Measurements from ENCODE around the gene PLXNA4.

PLXNA4 gene

GRCh38 chr7:132280335-132280734, 295.9 kb downstream of the PLXNA4 start:
- Histone ChIP-seq H3K27me3 (replicated peaks) (no peaks in the 10 kb centered on the region), H3K36me3 (replicated peaks) (no peaks in the 10 kb centered on the region), H3K4me3 (ENCODE audit: low read depth, low read length) (no peak overlapping the region), H3K27ac (no peak overlapping the region)
- in situ Hi-C loops (cut with HindIII; ENCODE audit: low pct_ligation_motif_present, low sequenced_read_pairs), result no loop called here
- DNase-seq, result no peak
- no peak for TF ChIP-seq CTCF (IDR thresholded peaks at IDR 0.05; ENCODE audit: low read depth, low read length, missing control alignments)

- Histone ChIP-seq H3K27ac (no peak overlapping the region), H3K36me3 (replicated peaks) (no peaks in the 10 kb centered on the region), H3K27me3 (replicated peaks) (no peaks in the 10 kb centered on the region), H3K4me3 (ENCODE audit: low read depth, low read length) (no peak overlapping the region)
- no peak for TF ChIP-seq CTCF (IDR thresholded peaks at IDR 0.05; ENCODE audit: low read depth, low read length, missing control alignments)
- DNase-seq, result no peak
- in situ Hi-C loops (cut with HindIII; ENCODE audit: low pct_ligation_motif_present, low sequenced_read_pairs), result no loop called here
Observed at GRCh38 chr7:132279718-132280117, 296.6 kb downstream of the PLXNA4 start.

- DNase-seq, result peak; percentile 19
- H3K27me3 ChIP-seq (replicated peaks), result no peaks in the 10 kb centered on the region
- in situ Hi-C loops (cut with HindIII; ENCODE audit: low pct_ligation_motif_present, low sequenced_read_pairs), result no loop called here
- H3K4me3 ChIP-seq (ENCODE audit: low read depth, low read length), result no peak overlapping the region
- no peak overlapping the region for H3K27ac ChIP-seq
- no peaks in the 10 kb centered on the region for H3K36me3 ChIP-seq (replicated peaks)
- no peak for TF ChIP-seq CTCF (IDR thresholded peaks at IDR 0.05; ENCODE audit: low read depth, low read length, missing control alignments)
Observed at GRCh38 chr7:132276976-132277725, 299.1 kb downstream of the PLXNA4 start.

- no peak for DNase-seq
- no peak for TF ChIP-seq CTCF (IDR thresholded peaks at IDR 0.05; ENCODE audit: low read depth, low read length, missing control alignments)
- in situ Hi-C loops (cut with HindIII; ENCODE audit: low pct_ligation_motif_present, low sequenced_read_pairs), result no loop called here
- H3K4me3 ChIP-seq (ENCODE audit: low read depth, low read length), result no peak overlapping the region
- H3K36me3 ChIP-seq (replicated peaks), result no peaks in the 10 kb centered on the region
- H3K27me3 ChIP-seq (replicated peaks), result no peaks in the 10 kb centered on the region
- no peak overlapping the region for H3K27ac ChIP-seq
Observed at GRCh38 chr7:132276234-132276630, 300.0 kb downstream of the PLXNA4 start.

GRCh38 chr7:132275416-132276233, 300.6 kb downstream of the PLXNA4 start:
- Histone ChIP-seq H3K36me3 (replicated peaks) (no peaks in the 10 kb centered on the region), H3K27ac (no peak overlapping the region), H3K4me3 (ENCODE audit: low read depth, low read length) (no peak overlapping the region), H3K27me3 (replicated peaks) (no peaks in the 10 kb centered on the region)
- in situ Hi-C loops (cut with HindIII; ENCODE audit: low pct_ligation_motif_present, low sequenced_read_pairs), result no loop called here
- no peak for TF ChIP-seq CTCF (IDR thresholded peaks at IDR 0.05; ENCODE audit: low read depth, low read length, missing control alignments)
- no peak for DNase-seq

Data from brain microvascular endothelial cell (primary cell).